HL-60/S4 treated with retinoic acid at 250 ng/mL for 4 days and 3 days (cell line): ENCODE data around the gene MEI1.
"Not testable (repeated sequence)": the region's sequence is repeated elsewhere in the genome, so short reads cannot be mapped to it uniquely, and the experiment has no call there.

ENCODE experiments used
- in situ Hi-C: fragments of 300-500 bp; cut with MboI; formaldehyde crosslinking; loops from 2 replicates; pipeline ENCODE4 v1.7.0; 2022; ENCODE audit warnings: low sequenced_read_pairs

The MEI1 gene

GRCh38 chr22:41676134-41676533, 23.2 kb upstream of the MEI1 start:
- in situ Hi-C loops, result no loop called here

- in situ Hi-C loops, result no loop called here
These were observed 17.7 kb upstream of the MEI1 start for GRCh38 chr22:41681616-41682015.

GRCh38 chr22:41682033-41682807, 17.1 kb upstream of the MEI1 start:
- in situ Hi-C loops, result no loop called here

- in situ Hi-C loops, result no loop called here
These were observed 16.3 kb upstream of the MEI1 start for GRCh38 chr22:41683052-41683451.

- in situ Hi-C loops, result no loop called here
These were observed 15.7 kb upstream of the MEI1 start for GRCh38 chr22:41683616-41684015.

GRCh38 chr22:41684194-41684593, 15.1 kb upstream of the MEI1 start:
- in situ Hi-C loops, result no loop called here

- in situ Hi-C loops, result not testable (repeated sequence)
These were observed 12.4 kb upstream of the MEI1 start for GRCh38 chr22:41686890-41687289.

- in situ Hi-C loops, result no loop called here
These were observed 11.4 kb upstream of the MEI1 start for GRCh38 chr22:41687901-41688364.

GRCh38 chr22:41688365-41689211, 10.7 kb upstream of the MEI1 start, which contains the start of gene SNU13:
SNU13 (minus strand) TSS chr22:41688867; CDS start chr22:41688796, 71 bp downstream.
- in situ Hi-C loops, result no loop called here

GRCh38 chr22:41690476-41690875, 8.8 kb upstream of the MEI1 start:
- in situ Hi-C loops, result loop anchor here (10.0 kb wide), 1 partner anchor 254 kb away; the partner anchor contains the start of gene CENPM

- in situ Hi-C loops, result loop anchor here (10.0 kb wide), 1 partner anchor 250 kb away; the partner anchor contains the start of gene CENPM
These were observed 4.1 kb upstream of the MEI1 start for GRCh38 chr22:41695211-41695610.

GRCh38 chr22:41696703-41697102, 2.6 kb upstream of the MEI1 start:
- in situ Hi-C loops, result loop anchor here (10.0 kb wide), 1 partner anchor 248 kb away; the partner anchor contains the start of gene CENPM

- in situ Hi-C loops, result loop anchor here (10.0 kb wide), 1 partner anchor 248 kb away; the partner anchor contains the start of gene CENPM
These were observed 2.1 kb upstream of the MEI1 start for GRCh38 chr22:41697126-41697775.

- in situ Hi-C loops, result no loop called here
These were observed 733 bp downstream of the MEI1 start for GRCh38 chr22:41700108-41700364.

GRCh38 chr22:41702763-41703162, 3.5 kb downstream of the MEI1 start:
- in situ Hi-C loops, result no loop called here

- in situ Hi-C loops, result no loop called here
These were observed 10.0 kb downstream of the MEI1 start for GRCh38 chr22:41709341-41709740.

- in situ Hi-C loops, result no loop called here
These were observed 13.7 kb downstream of the MEI1 start for GRCh38 chr22:41713004-41713403.

GRCh38 chr22:41722496-41722895, 23.2 kb downstream of the MEI1 start:
- in situ Hi-C loops, result no loop called here

- in situ Hi-C loops, result no loop called here
These were observed 26.3 kb downstream of the MEI1 start for GRCh38 chr22:41725510-41726110.

GRCh38 chr22:41731609-41732008, 32.3 kb downstream of the MEI1 start:
- in situ Hi-C loops, result no loop called here
